HFF-Myc (cell line): ENCODE results near the gene EPN1.

ENCODE experiments used
- DNase-seq: peaks from one replicate; pipeline ENCODE4 v3.0.0-alpha.2; 2011; ENCODE audit warnings: low read depth; ENCODE audit errors: extremely low read depth
- H3K4me3 ChIP-seq: replicated peaks from 2 replicates; pipeline ENCODE4 v1.5.1; 2011; ENCODE audit warnings: low read depth, mild to moderate bottlenecking, control low read depth, low read length
- TF ChIP-seq, protein P1 (sequence below): IDR thresholded peaks from 2 replicates; pipeline ENCODE4 v1.5.1; 2012; ENCODE audit warnings: mild to moderate bottlenecking, low read depth, low read length, control low read depth; ENCODE audit errors: missing control alignments

Gene EPN1

DNA sequence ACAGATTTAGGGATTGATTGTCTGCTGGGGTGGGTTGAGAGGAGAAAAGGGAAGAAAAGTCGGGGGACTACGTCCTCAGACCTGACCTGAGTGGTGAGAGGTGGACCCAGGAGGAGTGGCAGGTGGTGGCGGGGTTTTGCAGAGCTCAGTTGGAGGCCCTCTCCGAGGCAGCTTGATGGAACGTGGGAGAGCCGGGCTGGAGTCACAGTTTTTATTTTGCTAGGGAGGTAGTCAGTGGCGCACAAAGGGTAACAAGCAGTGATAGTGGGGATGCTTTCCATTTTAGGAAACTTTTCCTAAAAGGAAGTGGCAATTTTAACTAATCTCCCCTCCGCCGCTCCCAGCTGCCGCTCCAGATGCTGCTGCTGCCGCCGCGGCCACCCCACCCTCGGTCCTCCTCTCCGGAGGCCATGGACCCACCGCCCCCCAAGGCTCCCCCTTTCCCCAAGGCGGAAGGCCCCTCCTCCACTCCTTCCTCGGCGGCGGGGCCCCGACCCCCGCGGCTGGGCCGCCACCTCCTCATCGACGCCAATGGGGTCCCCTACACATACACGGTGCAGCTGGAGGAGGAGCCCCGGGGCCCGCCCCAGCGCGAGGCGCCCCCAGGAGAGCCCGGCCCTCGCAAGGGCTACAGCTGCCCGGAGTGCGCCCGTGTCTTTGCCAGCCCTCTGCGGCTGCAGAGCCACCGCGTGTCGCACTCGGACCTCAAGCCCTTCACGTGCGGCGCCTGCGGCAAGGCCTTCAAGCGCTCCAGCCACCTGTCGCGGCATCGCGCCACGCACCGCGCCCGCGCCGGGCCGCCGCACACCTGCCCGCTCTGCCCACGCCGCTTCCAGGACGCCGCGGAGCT, 32.6 kb upstream of the EPN1 start:
- TF ChIP-seq, protein P1, sequence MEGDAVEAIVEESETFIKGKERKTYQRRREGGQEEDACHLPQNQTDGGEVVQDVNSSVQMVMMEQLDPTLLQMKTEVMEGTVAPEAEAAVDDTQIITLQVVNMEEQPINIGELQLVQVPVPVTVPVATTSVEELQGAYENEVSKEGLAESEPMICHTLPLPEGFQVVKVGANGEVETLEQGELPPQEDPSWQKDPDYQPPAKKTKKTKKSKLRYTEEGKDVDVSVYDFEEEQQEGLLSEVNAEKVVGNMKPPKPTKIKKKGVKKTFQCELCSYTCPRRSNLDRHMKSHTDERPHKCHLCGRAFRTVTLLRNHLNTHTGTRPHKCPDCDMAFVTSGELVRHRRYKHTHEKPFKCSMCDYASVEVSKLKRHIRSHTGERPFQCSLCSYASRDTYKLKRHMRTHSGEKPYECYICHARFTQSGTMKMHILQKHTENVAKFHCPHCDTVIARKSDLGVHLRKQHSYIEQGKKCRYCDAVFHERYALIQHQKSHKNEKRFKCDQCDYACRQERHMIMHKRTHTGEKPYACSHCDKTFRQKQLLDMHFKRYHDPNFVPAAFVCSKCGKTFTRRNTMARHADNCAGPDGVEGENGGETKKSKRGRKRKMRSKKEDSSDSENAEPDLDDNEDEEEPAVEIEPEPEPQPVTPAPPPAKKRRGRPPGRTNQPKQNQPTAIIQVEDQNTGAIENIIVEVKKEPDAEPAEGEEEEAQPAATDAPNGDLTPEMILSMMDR = no peak
- no peak for DNase-seq
- peak overlapping the region; percentile 87 for H3K4me3 ChIP-seq

DNA sequence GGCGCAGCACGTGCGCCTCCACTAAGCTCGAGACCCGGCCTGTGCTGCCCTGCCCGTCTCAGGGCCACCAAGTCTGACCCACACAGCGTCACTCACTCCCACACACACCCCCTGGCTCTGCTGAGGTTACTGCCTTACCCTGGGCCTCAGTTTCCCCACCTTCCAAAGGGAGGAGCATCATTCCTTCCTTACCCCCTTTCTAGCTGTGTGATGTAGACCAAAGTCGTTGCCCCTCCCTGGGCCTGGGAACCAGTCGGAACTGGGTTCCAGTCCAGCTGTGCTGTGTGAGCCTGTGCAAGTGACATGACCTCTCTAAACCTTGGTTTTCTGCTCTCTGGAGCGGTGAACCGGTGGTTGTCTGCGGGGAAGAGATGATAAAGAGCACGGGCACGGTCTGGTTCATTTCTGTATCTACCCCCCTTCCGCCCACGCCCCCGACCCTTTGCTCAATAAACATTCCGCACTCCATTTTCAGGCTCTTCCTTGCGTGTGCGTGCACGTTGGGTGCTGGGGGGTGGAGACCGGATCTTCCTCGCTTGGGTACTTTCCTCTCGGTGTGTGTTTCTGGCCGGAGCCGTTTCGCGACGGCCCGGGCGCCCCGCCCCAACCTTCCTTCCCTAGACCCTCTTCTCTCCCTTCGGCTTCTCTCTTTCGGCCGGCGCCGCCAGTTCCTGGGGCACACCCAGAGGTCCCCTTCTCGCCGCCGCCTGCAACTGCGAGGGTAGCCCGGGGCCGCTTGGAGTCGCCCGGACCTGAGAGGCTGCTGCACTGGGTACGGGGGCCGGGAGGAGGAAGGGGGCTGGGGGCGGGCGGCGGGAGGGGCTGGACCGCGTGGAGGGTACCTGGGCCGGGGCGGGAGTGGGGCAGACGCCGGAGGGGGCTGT, 31.8 kb upstream of the EPN1 start, which contains the start of gene ZNF581:
Gene ZNF581, plus strand, starts transcription at position 647 of the 884 bp plus-strand sequence. CDS start 923 bp downstream, outside the sequence.
- peak; percentile 42 for DNase-seq
- TF ChIP-seq, protein P1 = no peak

DNA sequence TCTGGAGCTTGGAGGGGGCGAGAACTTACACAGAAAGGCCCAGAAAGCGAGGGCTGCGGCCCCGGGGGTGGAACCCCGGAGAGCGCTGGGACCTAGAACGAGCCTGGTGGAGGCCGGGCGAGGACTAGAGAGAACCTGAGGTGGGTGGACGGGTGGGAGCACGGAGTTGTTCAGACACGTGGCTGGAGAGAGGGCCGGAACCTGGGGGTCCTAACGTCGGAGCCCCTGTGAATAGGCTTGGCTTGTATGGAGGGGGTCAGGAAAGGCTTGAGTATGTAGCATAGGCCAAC, 31.2 kb upstream of the EPN1 start:
- DNase-seq = no peak
- TF ChIP-seq, protein P1 = no peak
- peak overlapping the region; percentile 87 for H3K4me3 ChIP-seq

More for the DNA sequence above, 31.8 kb upstream of the EPN1 start, which contains the start of gene ZNF581:
- H3K4me3 ChIP-seq = peak within 1 kb of the TSS; percentile 87

DNA sequence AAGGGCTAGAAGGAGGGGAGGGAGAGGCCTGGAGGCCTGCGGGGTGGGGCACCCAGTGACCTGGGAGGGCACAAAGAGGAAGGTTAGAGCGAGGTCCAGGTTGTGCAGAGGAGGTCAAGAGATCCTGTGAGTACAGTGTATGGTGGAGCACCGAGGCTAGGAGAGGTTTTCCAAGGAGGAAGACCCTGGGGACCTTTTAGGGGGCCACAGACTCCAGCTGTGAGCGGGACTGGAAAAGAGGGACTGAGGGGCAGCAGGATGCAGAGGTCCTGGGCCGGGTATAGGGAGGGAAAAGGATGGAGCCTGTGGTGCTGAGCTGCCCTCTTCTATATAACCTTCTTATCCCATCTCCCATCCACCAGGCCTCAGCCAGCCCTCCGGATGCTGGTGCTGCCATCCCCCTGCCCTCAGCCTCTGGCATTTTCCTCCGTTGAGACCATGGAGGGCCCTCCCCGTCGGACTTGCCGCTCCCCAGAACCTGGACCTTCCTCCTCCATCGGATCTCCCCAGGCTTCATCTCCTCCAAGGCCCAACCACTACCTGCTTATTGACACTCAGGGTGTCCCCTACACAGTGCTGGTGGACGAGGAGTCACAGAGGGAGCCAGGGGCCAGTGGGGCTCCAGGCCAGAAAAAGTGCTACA, 30.7 kb upstream of the EPN1 start:
- TF ChIP-seq, protein P1 = no peak
- peak overlapping the region; percentile 87 for H3K4me3 ChIP-seq
- no peak for DNase-seq

DNA sequence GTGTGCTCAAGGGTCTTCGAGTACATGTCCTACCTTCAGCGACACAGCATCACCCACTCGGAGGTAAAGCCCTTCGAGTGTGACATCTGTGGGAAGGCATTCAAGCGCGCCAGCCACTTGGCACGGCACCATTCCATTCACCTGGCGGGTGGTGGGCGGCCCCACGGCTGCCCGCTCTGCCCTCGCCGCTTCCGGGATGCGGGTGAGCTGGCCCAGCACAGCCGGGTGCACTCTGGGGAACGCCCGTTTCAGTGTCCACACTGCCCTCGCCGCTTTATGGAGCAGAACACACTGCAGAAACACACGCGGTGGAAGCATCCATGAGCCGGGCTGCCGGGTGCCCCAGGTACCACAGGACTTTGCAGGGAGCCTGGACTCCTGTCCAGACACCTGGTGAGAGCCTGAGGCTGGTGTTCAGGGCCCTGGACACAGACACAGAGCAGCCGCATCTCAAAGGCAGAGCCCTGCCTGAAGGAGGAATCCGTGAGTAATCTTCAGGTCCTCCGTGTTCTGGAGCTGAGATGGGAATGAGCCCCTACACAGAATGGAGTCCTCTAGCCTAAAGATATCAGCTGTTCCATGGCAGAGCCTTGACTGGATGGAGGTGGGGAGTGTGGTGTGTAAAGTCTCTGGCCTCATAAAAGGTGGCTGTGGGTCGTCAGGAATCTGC, 30.0 kb upstream of the EPN1 start:
- H3K4me3 ChIP-seq = peak overlapping the region; percentile 87
- no peak for DNase-seq
- TF ChIP-seq, protein P1 = no peak

DNA sequence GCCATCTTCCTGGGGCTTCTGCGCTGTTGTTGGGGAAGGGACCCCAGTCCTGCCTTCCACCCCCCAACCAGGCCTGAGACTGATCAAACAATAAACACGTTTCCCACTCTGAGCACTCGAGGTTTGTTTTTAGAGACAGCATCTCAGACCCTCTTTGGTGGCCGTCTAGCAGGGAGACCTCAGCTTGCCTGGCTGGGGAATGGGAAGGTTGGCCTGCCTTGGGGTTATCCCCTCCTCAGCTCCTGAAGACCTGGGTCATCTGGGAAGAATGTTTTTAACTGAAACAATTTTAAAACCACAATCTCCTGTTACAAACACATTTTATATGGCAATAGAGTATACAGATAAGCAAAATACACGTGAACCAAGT, 29.5 kb upstream of the EPN1 start:
- H3K4me3 ChIP-seq = peak overlapping the region; percentile 87
- no peak for DNase-seq
- TF ChIP-seq, protein P1 = no peak
